Testis (tissue), 2 donors: ENCODE measurements around the gene TMC1.

ENCODE experiments used
- CTCF ChIP-seq, 3 experiments: fragments of 450-650 bp in 2 of 3; fragments of 200-600 bp in 1 of 3; sonication (generic) in 1 of 3; IDR thresholded peaks; one replicate each; pipeline ENCODE4 v1.5.1; 2016 to 2019; ENCODE audit warnings: antibody characterized with exemption in 3 of 3, mild to moderate bottlenecking in 2 of 3, moderate library complexity in 1 of 3
- POLR2A ChIP-seq: fragments of 450-650 bp; IDR thresholded peaks from one replicate; pipeline ENCODE4 v1.6.1; 2017; ENCODE audit warnings: antibody characterized with exemption, mild to moderate bottlenecking, moderate library complexity

- TF ChIP-seq CTCF (IDR thresholded peaks at IDR 0.05) (no peak), POLR2A (no peak)
Observed at GRCh38 chr9:72817413-72817812, 296.0 kb downstream of the TMC1 start.
